Hepatocyte (in vitro differentiated cells): Measurements from ENCODE around the gene MRPL3. TPM values are rescaled to one million over a fixed set of nuclear protein-coding genes. Genes with fewer than 3 reads are reported as not detected.
A peak's percentile ranks its signal among the peaks of the same experiment; 100 is the strongest.
"Not testable (repeated sequence)": the region's sequence is repeated elsewhere in the genome, so short reads cannot be mapped to it uniquely, and the experiment has no call there.

Experiments used
- DNase-seq: peaks from one replicate; pipeline ENCODE4 v3.0.0-alpha.2; 2016; ENCODE audit warnings: low spot score
- H2AFZ ChIP-seq: fragments of 200-600 bp; sonication (generic); 2 replicates; pipeline ENCODE4 v1.6.0; 2016; ENCODE audit warnings: antibody characterized with exemption, mild to moderate bottlenecking
- H3K27ac ChIP-seq: fragments of 200-600 bp; sonication (generic); 2 replicates; pipeline ENCODE4 v1.5.1; 2016; ENCODE audit warnings: mild to moderate bottlenecking
- H3K27me3 ChIP-seq: fragments of 200-600 bp; sonication (generic); 2 replicates; pipeline ENCODE4 v1.6.1; 2016
- H3K36me3 ChIP-seq: fragments of 200-600 bp; sonication (generic); replicated peaks from 2 replicates; pipeline ENCODE4 v1.5.1; 2016; ENCODE audit warnings: low read depth; ENCODE audit not compliant: insufficient read depth
- H3K4me1 ChIP-seq: fragments of 200-600 bp; sonication (generic); 2 replicates; pipeline ENCODE4 v1.5.1; 2016; ENCODE audit warnings: mild to moderate bottlenecking, moderate library complexity; ENCODE audit not compliant: insufficient read depth
- H3K4me2 ChIP-seq: fragments of 200-600 bp; sonication (generic); 2 replicates; pipeline ENCODE4 v1.6.0; 2016
- H3K4me3 ChIP-seq: fragments of 200-600 bp; sonication (generic); 2 replicates; pipeline ENCODE4 v1.5.1; 2016; ENCODE audit warnings: mild to moderate bottlenecking
- H3K79me2 ChIP-seq: fragments of 200-600 bp; sonication (generic); 2 replicates; pipeline ENCODE4 v1.6.0; 2017; ENCODE audit warnings: mild to moderate bottlenecking
- H3K9me2 ChIP-seq: fragments of 200-600 bp; sonication (generic); replicated peaks from 2 replicates; pipeline ENCODE4 v1.6.0; 2017; ENCODE audit warnings: mild to moderate bottlenecking; ENCODE audit not compliant: insufficient read depth
- H3K9me3 ChIP-seq: fragments of 200-600 bp; sonication (generic); 2 replicates; pipeline ENCODE4 v1.5.1; 2016; ENCODE audit warnings: low read depth, mild to moderate bottlenecking
- H4K20me1 ChIP-seq: fragments of 200-600 bp; sonication (generic); 2 replicates; pipeline ENCODE4 v1.6.0; 2016; ENCODE audit warnings: mild to moderate bottlenecking; ENCODE audit not compliant: insufficient read depth, poor library complexity, severe bottlenecking
- CTCF ChIP-seq: fragments of 200-600 bp; sonication (generic); IDR thresholded peaks from 2 replicates; pipeline ENCODE4 v1.5.1; 2016; ENCODE audit warnings: antibody characterized with exemption, mild to moderate bottlenecking; ENCODE audit not compliant: poor library complexity
- EZH2 ChIP-seq: fragments of 200-600 bp; sonication (generic); IDR thresholded peaks from 2 replicates; pipeline ENCODE4 v1.6.1; 2016; ENCODE audit warnings: antibody characterized with exemption, mild to moderate bottlenecking, borderline replicate concordance
- EZH2phosphoT487 ChIP-seq: fragments of 200-600 bp; sonication (generic); IDR thresholded peaks from one replicate; pipeline ENCODE4 v1.6.1; 2018; ENCODE audit warnings: antibody characterized with exemption, mild to moderate bottlenecking, low read depth, moderate library complexity; ENCODE audit not compliant: unreplicated experiment, severe bottlenecking
- WGBS: methylation state at CpG from one replicate; pipeline ENCODE4 v1.1.6; 2016; ENCODE audit warnings: low lambda C conversion rate; ENCODE audit errors: missing lambda C conversion rate; 5-methylcytosine and 5-hydroxymethylcytosine counted together
- polyA plus RNA-seq: library from polyadenylated mRNA; unstranded; fragments of >200 nt; fragmentation: Nextera tagmentation; extraction: Ambion mirVana; gene quantifications from 2 replicates; pipeline ENCODE4 v1.2.1, GENCODE V29; 2016
- total RNA-seq: library from RNA; depleted of rRNA; stranded (reverse); fragments of >200 nt; gene quantifications from 2 replicates; pipeline ENCODE4 v1.2.3, GENCODE V29; 2014

The MRPL3 gene
- total and polyA plus RNA-seq, 2 experiments from 2014 or later: 87.8 to 113 TPM

GRCh38 chr3:131501949-131502348, 822 bp downstream of the MRPL3 start:
- H2AFZ ChIP-seq: peak overlapping the region; percentile 85

DNA sequence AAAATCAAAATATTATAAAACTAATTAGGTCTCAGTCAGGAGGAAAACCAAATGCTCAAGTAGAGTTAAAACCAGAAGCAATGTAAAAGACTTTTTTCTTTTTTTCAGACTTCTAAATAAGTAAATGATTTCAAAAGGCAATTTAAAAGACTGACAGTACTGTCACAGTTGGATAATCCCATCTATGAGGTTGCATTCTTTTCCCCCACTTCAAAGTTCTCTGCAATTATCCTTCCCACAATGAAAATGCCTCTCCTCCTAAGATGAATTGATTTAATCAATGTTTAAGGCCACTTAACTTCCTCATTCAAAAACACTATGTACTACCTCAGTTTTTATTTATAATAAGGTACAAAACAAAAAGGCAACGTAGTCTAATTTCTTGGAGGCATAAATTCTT, 8.1 kb downstream of the MRPL3 start:
- Histone ChIP-seq H3K4me3 (no peak overlapping the region), H3K36me3 (no peaks in the 10 kb centered on the region), H3K27me3 (no peaks in the 10 kb centered on the region), H3K4me2 (no peak overlapping the region), H4K20me1 (no peaks in the 10 kb centered on the region), H3K27ac (no peak overlapping the region), H3K79me2 (peaks cover 15% of the 10 kb centered on the region), H2AFZ (no peak overlapping the region), H3K9me2 (no peaks in the 10 kb centered on the region), H3K9me3 (no peaks in the 10 kb centered on the region), H3K4me1 (no peaks in the 10 kb centered on the region)
- WGBS: 97% methylated on average over 1 of the region's 1 CpG
- TF ChIP-seq CTCF: no peak
- TF ChIP-seq EZH2phosphoT487: no peak
- TF ChIP-seq EZH2: no peak
- DNase-seq: no peak

More at GRCh38 chr3:131501949-131502348, 822 bp downstream of the MRPL3 start:
- no peaks in the 10 kb centered on the region for H4K20me1 ChIP-seq
- H3K9me2 ChIP-seq: no peaks in the 10 kb centered on the region
- peak overlapping the region; percentile 78 for H3K4me3 ChIP-seq
- peak overlapping the region; percentile 79 for H3K4me2 ChIP-seq
- WGBS: 49% methylated on average over 2 of the region's 2 CpGs
- H3K27me3 ChIP-seq: peaks cover 19% of the 10 kb centered on the region
- no peak for DNase-seq
- H3K9me3 ChIP-seq: no peaks in the 10 kb centered on the region
- TF ChIP-seq CTCF (no peak), EZH2 (no peak), EZH2phosphoT487 (no peak)
- peaks cover 12% of the 10 kb centered on the region for H3K4me1 ChIP-seq
- H3K36me3 ChIP-seq: no peaks in the 10 kb centered on the region
- peaks cover 36% of the 10 kb centered on the region for H3K79me2 ChIP-seq
- peak overlapping the region; percentile 88 for H3K27ac ChIP-seq

GRCh38 chr3:131491775-131492174, 11.0 kb downstream of the MRPL3 start:
- H3K9me3 ChIP-seq: no peaks in the 10 kb centered on the region
- H3K27me3 ChIP-seq: no peaks in the 10 kb centered on the region
- no peak overlapping the region for H2AFZ ChIP-seq
- peaks cover 7% of the 10 kb centered on the region for H3K79me2 ChIP-seq
- no peak for DNase-seq
- no peaks in the 10 kb centered on the region for H3K9me2 ChIP-seq
- no peaks in the 10 kb centered on the region for H3K4me1 ChIP-seq
- no peak overlapping the region for H3K27ac ChIP-seq
- peaks cover 4% of the 10 kb centered on the region for H3K36me3 ChIP-seq
- H4K20me1 ChIP-seq: no peaks in the 10 kb centered on the region
- TF ChIP-seq EZH2 (no peak), EZH2phosphoT487 (no peak), CTCF (no peak)
- no peak overlapping the region for H3K4me3 ChIP-seq
- 100% methylated on average over 2 of the region's 2 CpGs for WGBS
- no peak overlapping the region for H3K4me2 ChIP-seq

DNA sequence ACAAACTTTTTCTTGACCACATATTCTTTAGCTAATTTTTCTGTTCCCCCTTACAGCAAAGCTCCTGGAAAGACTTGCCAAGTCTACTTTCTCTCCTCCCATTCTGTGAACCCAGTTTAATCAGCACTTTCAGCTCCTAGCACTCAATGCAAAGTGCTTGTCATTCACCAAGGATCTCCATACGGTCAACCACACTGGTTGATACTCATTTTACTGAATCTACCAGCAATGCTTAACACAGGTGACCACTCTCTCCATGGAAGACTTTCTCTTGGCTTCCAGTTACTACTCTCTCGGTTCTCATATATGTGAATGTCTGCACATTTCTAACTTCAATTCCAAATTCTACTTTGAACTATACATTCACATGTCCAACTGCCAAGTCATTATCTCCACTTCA, 11.7 kb downstream of the MRPL3 start:
- Histone ChIP-seq H3K9me2 (no peaks in the 10 kb centered on the region), H3K4me3 (no peak overlapping the region), H3K27ac (no peak overlapping the region), H2AFZ (no peak overlapping the region), H3K79me2 (peaks cover 6% of the 10 kb centered on the region), H3K27me3 (no peaks in the 10 kb centered on the region), H3K4me2 (no peak overlapping the region), H3K36me3 (peaks cover 4% of the 10 kb centered on the region), H4K20me1 (no peaks in the 10 kb centered on the region), H3K4me1 (no peaks in the 10 kb centered on the region), H3K9me3 (no peaks in the 10 kb centered on the region)
- TF ChIP-seq CTCF: no peak
- WGBS: 98% methylated on average over 2 of the region's 2 CpGs
- no peak for DNase-seq

- WGBS: 98% methylated on average over 3 of the region's 3 CpGs
- not testable (repeated sequence) for H3K27me3 ChIP-seq, H3K4me1 ChIP-seq, H3K4me3 ChIP-seq, H4K20me1 ChIP-seq, H3K9me3 ChIP-seq, H3K79me2 ChIP-seq, DNase-seq, H3K4me2 ChIP-seq, H3K27ac ChIP-seq, H3K9me2 ChIP-seq, H3K36me3 ChIP-seq, H2AFZ ChIP-seq
Observed at GRCh38 chr3:131486545-131486944, 16.2 kb downstream of the MRPL3 start.
